HEK293T (cell line): ENCODE data around the gene KAT7.

Source experiments
- CTCF ChIA-PET: fragments of 350-600 bp; formaldehyde crosslinking; extraction: SDS; loops from one replicate; lab custom pipeline; 2021; ENCODE audit warnings: antibody characterized with exemption, inconsistent platforms; lab: Yijun Ruan, JAX
- POLR2A ChIA-PET: fragments of 350-600 bp; formaldehyde crosslinking; extraction: SDS; loops from one replicate; lab custom pipeline; 2020; ENCODE audit warnings: antibody characterized with exemption, inconsistent platforms; lab: Yijun Ruan, JAX
- DNase-seq: peaks from one replicate; pipeline ENCODE4 v3.0.0; 2012; ENCODE audit warnings: mixed read lengths; ENCODE audit errors: extremely low spot score
- ARNT ChIP-seq: fragments of 450-650 bp; IDR thresholded peaks from 2 replicates; pipeline ENCODE4 v1.6.1; 2017; ENCODE audit warnings: mild to moderate bottlenecking
- BHLHE40 ChIP-seq: fragments of 450-650 bp; IDR thresholded peaks from 2 replicates; pipeline ENCODE4 v1.6.1; 2016; ENCODE audit warnings: mild to moderate bottlenecking, moderate library complexity, borderline replicate concordance
- CTBP1 ChIP-seq: fragments of 450-650 bp; IDR thresholded peaks from 2 replicates; pipeline ENCODE4 v1.6.1; 2016; ENCODE audit warnings: borderline replicate concordance
- ELF4 ChIP-seq: fragments of 450-650 bp; IDR thresholded peaks from 2 replicates; pipeline ENCODE4 v1.6.1; 2017; ENCODE audit warnings: antibody characterized with exemption
- FOXA1 ChIP-seq: fragments of 450-650 bp; IDR thresholded peaks from 2 replicates; pipeline ENCODE4 v1.6.1; 2016; ENCODE audit warnings: mild to moderate bottlenecking
- FOXK2 ChIP-seq: fragments of 450-650 bp; IDR thresholded peaks from 2 replicates; pipeline ENCODE4 v1.6.1; 2016; ENCODE audit warnings: mild to moderate bottlenecking
- FOXM1 ChIP-seq: fragments of 450-650 bp; IDR thresholded peaks from 2 replicates; pipeline ENCODE4 v1.6.1; 2017; ENCODE audit warnings: mild to moderate bottlenecking, borderline replicate concordance
- HDGF ChIP-seq: fragments of 450-650 bp; IDR thresholded peaks from 2 replicates; pipeline ENCODE4 v1.6.1; 2017; ENCODE audit warnings: antibody characterized with exemption, borderline replicate concordance
- L3MBTL2 ChIP-seq: fragments of 450-650 bp; conservative IDR thresholded peaks from 2 replicates; pipeline ENCODE4 v1.6.1; 2016; ENCODE audit warnings: mild to moderate bottlenecking
- LEF1 ChIP-seq: fragments of 450-650 bp; IDR thresholded peaks from 2 replicates; pipeline ENCODE4 v1.6.1; 2017; ENCODE audit warnings: mild to moderate bottlenecking, borderline replicate concordance
- NFRKB ChIP-seq: fragments of 450-650 bp; IDR thresholded peaks from 2 replicates; pipeline ENCODE4 v1.6.1; 2016; ENCODE audit warnings: mild to moderate bottlenecking, moderate library complexity
- SP1 ChIP-seq: fragments of 450-650 bp; IDR thresholded peaks from 2 replicates; pipeline ENCODE4 v1.6.1; 2017
- SUZ12 ChIP-seq: fragments of 450-650 bp; IDR thresholded peaks from 2 replicates; pipeline ENCODE4 v1.6.1; 2016; ENCODE audit warnings: mild to moderate bottlenecking
- TARDBP ChIP-seq: fragments of 450-650 bp; IDR thresholded peaks from 2 replicates; pipeline ENCODE4 v1.6.1; 2016
- ZNF384 ChIP-seq: fragments of 450-650 bp; IDR thresholded peaks from 2 replicates; pipeline ENCODE4 v1.6.1; 2016
- TF ChIP-seq, protein P1 (sequence below): fragments of 450-650 bp; IDR thresholded peaks from 2 replicates; pipeline ENCODE4 v1.6.1; 2016

Gene KAT7

DNA sequence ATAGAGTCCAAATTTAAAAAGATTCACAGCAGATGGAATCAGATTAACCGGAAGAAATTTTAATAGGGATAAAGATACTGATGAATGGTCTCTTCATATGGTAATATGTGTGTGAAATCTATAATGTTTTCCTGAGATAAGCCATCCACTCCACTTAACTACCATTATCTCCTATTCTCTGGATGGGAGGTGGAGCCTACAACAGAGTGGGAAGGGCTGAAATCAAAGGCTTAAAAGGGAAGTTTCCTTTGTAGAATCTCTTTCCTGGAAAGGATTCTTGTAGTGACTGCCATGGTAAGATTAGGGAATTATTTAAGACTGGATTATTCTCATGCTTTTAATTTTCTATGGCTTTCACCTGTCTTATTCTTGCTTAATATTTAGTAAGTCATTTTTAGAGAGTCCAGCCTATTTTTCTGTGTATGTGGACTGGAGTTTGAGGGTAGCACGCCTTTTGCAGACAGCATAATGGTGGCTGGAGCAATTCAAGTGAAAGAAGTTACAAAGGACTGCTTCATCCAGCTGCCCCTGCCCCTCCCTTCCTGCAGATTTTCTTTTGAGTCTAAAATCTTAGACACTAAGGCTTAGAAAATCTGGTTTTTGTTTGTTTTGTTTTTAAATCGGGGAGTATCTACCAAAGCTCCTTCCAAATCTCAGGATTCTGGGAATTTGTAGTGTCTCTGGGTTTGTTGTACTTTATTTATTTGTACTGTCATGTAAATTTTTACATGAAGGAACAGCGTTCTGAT lies 26.5 kb downstream of the KAT7 start:
- POLR2A ChIA-PET, result no interaction called here
- no peak for TF ChIP-seq ARNT
- no peak for TF ChIP-seq ZNF384
- no peak for TF ChIP-seq LEF1
- no peak for TF ChIP-seq FOXA1
- TF ChIP-seq CTBP1, result no peak
- TF ChIP-seq FOXK2, result no peak
- TF ChIP-seq ELF4, result no peak
- TF ChIP-seq HDGF, result no peak
- TF ChIP-seq SUZ12, result no peak
- no peak for TF ChIP-seq TARDBP
- TF ChIP-seq SP1, result no peak
- no peak for TF ChIP-seq BHLHE40
- TF ChIP-seq, protein P1, sequence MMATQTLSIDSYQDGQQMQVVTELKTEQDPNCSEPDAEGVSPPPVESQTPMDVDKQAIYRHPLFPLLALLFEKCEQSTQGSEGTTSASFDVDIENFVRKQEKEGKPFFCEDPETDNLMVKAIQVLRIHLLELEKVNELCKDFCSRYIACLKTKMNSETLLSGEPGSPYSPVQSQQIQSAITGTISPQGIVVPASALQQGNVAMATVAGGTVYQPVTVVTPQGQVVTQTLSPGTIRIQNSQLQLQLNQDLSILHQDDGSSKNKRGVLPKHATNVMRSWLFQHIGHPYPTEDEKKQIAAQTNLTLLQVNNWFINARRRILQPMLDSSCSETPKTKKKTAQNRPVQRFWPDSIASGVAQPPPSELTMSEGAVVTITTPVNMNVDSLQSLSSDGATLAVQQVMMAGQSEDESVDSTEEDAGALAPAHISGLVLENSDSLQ, result no peak
- no peak for TF ChIP-seq L3MBTL2
- no peak for DNase-seq
- CTCF ChIA-PET, result no interaction called here

DNA sequence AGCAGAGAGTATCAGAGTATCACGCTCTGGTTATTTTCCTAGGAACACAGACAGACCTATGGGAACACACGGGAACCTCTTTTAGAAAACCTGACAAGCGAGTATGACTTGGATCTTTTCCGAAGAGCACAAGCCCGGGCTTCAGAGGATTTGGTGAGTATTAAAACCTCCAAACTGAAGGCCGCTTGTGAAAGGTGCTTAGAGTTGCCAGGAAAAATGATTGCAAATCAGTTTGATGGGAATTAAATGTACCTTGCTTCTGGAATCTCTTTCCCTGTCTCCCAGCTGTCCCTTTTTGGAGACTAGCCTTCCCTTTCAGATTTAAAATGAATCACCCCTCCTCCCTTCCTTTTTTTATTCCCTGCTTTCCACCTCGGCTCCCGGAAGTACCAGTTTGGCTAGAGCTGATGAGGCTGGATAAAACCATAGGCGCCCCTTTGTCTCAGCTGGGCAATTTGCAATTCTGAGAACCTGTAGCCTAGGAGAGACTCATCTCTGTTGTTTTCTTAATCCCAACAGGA lies 27.3 kb downstream of the KAT7 start:
- ChIA-PET POLR2A (no interaction called here), CTCF (interaction anchor here (0.7 kb wide), 1 partner anchor 113 kb away, joined by 4 read pairs; no protein-coding TSS in a partner anchor)
- DNase-seq, result no peak
- TF ChIP-seq ELF4 (no peak), SP1 (no peak), FOXM1 (no peak), BHLHE40 (no peak), FOXA1 (no peak)

DNA sequence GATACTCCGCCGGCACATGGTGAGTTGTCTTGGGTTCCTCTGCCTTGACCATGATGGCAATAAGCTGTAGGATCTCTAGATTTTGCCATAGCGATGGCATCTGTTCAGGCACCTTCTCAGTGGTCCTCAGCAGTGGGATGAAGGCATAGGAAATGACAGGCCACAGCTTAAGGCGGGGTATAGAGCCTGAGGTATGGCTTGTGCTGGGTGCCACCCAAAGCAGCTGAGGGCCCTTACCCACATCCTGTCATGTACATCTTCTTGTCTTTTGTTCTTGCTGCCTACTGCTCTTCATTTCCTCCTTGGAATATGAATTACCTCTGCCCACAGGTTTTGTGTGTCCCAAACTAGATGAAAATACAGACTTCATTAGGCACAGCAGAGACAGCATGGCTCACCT lies 29.5 kb downstream of the KAT7 start:
- TF ChIP-seq FOXM1 (no peak), NFRKB (no peak), ARNT (no peak), FOXA1 (no peak), FOXK2 (no peak), TARDBP (no peak), BHLHE40 (no peak), HDGF (no peak), L3MBTL2 (no peak), ZNF384 (no peak), CTBP1 (no peak), LEF1 (no peak), SP1 (no peak), ELF4 (no peak), SUZ12 (no peak)
- TF ChIP-seq, protein P1, result no peak
- ChIA-PET CTCF (interaction anchor here (0.6 kb wide), 1 partner anchor 119 kb away, joined by 3 read pairs; no protein-coding TSS in a partner anchor), POLR2A (no interaction called here)
- DNase-seq, result no peak

DNA sequence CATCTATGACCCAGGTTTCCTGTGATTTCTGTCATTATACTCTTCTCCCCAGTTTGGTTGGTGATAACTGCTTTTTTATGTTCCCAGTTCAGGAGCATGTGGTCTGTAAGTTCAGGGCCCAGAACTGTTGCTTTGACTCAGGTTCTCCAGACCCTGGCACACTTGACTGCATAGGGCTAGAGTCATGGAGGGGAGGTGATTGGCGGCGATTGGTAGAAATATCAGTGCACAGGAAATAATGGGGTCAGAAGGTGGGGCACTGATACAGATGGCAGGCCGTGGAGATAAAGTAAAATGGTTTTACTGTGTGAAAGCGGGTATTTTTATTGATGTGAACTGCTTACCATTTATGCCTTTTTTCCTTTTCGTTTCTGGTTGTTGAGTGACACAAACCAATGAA lies 30.7 kb downstream of the KAT7 start:
- DNase-seq, result no peak
- no peak for TF ChIP-seq SUZ12
- no peak for TF ChIP-seq TARDBP
- no peak for TF ChIP-seq ARNT
- no peak for TF ChIP-seq NFRKB
- TF ChIP-seq BHLHE40, result no peak
- TF ChIP-seq FOXM1, result no peak
- no peak for TF ChIP-seq L3MBTL2
- no peak for TF ChIP-seq FOXK2
- TF ChIP-seq ZNF384, result no peak
- TF ChIP-seq FOXA1, result no peak
- TF ChIP-seq ELF4, result no peak
- TF ChIP-seq, protein P1, result no peak
- TF ChIP-seq SP1, result no peak
- no peak for TF ChIP-seq CTBP1
- TF ChIP-seq LEF1, result no peak
- no peak for TF ChIP-seq HDGF
- ChIA-PET CTCF (no interaction called here), POLR2A (no interaction called here)

DNA sequence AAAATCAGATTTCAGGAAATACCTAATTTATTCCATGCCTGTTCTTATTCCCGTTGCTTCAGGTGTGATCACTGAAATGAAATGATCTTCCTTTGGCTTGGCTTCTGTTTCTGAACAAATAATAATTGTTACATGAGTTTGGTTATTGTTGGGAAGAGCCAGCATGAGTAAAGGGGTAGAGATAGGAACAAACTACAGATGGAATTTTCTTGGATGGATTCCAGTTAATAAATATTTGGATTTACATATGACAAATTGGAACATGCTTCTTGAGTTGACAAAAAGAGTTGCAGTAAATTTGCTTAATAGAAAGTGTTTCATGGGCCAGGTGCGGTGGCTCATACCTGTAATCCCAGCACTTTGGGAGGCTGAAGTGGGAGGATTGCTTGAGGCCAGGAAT lies 31.2 kb downstream of the KAT7 start:
- no peak for TF ChIP-seq FOXA1
- no peak for TF ChIP-seq SP1
- CTCF ChIA-PET, result no interaction called here
- no peak for DNase-seq
- POLR2A ChIA-PET, result no interaction called here

DNA sequence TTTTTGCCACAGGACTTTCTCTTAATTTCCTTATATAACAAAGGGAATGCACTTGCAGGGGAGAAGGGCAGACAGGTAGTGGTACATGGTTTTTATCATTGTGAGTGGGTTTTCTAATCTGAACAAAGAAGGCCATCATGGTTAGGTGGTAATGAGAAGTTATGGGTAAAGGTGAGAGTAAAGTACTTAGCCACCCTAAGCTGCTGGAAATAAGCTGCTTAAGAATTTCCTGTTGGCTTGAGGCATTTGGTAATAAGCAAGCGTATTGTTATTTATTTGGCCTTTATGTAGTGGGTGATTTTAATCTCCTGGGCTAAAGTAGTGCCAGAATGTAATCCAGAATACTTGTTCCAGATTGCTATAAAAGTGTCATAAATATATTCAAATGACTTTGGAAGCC lies 32.3 kb downstream of the KAT7 start:
- TF ChIP-seq ELF4 (no peak), ZNF384 (no peak), TARDBP (no peak), ARNT (no peak), L3MBTL2 (no peak)
- ChIA-PET CTCF (interaction anchor here (1.1 kb wide), 1 partner anchor 255 kb away, joined by 3 read pairs; no protein-coding TSS in a partner anchor), POLR2A (no interaction called here)
- DNase-seq, result no peak
